ENCODE measurements around the gene CENPB. TPM values are rescaled to one million over a fixed set of nuclear protein-coding genes. Genes with fewer than 3 reads are reported as not detected.

Gene CENPB
- polyA plus RNA-seq, 1 donor from 2014 or later = 37.9 TPM

DNA sequence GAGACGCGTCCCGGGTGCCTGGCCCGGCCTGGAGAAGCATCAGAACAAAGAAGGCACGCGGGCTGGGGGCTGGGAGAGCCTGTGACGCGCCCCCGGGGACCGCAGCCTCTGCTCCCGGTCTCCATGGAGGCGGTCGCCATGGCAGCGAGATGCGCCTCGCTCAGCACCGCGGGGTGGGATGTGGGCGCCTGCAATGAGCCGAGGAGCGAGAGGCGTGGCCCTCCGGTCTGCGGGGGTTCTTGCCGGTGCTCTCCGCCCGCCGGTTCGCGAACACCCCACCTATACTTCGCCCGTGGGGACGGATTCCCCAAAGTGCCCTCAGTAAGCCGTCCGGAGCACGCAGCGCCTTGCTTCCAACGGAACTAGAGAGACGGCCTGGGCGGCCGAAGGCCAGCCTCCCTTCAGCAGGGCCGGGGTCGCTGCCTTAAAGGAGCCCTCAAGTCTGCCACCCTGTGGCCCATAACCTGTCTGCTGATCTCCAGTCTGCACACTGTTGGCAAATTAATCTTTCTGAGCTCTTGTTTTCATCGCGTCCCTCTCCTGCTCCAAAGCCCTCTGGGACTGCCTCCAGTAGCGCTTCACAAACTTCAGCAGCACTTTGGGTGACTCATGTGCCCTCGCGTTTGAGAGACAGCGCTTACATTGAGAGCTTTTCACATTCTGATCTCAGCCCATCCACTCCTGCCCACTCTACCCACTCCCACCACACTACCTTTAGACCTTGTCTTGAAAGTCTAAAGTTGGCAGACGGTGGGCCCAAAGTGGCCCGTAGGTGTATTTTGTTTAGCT lies 18.0 kb downstream of the CENPB start:
- Histone ChIP-seq H3K9me3 (ENCODE audit: low read length) (no peaks in the 10 kb centered on the region), H3K36me3 (ENCODE audit: insufficient read depth, low read length) (no peaks in the 10 kb centered on the region), H3K27me3 (ENCODE audit: insufficient read depth, low read depth, low read length) (no peaks in the 10 kb centered on the region), H3K4me3 (ENCODE audit: low read length) (peak overlapping the region; percentile 100), H3K9me2 (ENCODE audit: insufficient read depth, low read length) (no peaks in the 10 kb centered on the region), H3K4me2 (ENCODE audit: low read length) (peak overlapping the region; percentile 72), H3F3A (ENCODE audit: insufficient read depth, low read length, poor library complexity, severe bottlenecking) (no peaks in the 10 kb centered on the region), H3K79me2 (replicated peaks; ENCODE audit: insufficient read depth, low read length) (peaks cover 20% of the 10 kb centered on the region), H3K27ac (ENCODE audit: low read length) (peak overlapping the region; percentile 100), H4K20me1 (ENCODE audit: insufficient read depth) (no peaks in the 10 kb centered on the region), H2AFZ (ENCODE audit: low read depth, low read length) (peak overlapping the region; percentile 54), H3K9ac (ENCODE audit: low read length) (peak overlapping the region; percentile 100)
- TF ChIP-seq REST (IDR thresholded peaks at IDR 0.05; ENCODE audit: borderline replicate concordance) = no peak
- TF ChIP-seq MXI1 (conservative IDR thresholded peaks at IDR 0.05; ENCODE audit: poor library complexity, severe bottlenecking) = peak; percentile 95
- TF ChIP-seq SMC3 (conservative IDR thresholded peaks at IDR 0.05; ENCODE audit: poor library complexity) = peak; percentile 92
- peak; percentile 82 for TF ChIP-seq EP300 (conservative IDR thresholded peaks at IDR 0.05; ENCODE audit: poor library complexity, severe bottlenecking)
- peak; percentile 74 for TF ChIP-seq RAD21 (conservative IDR thresholded peaks at IDR 0.05)
- TF ChIP-seq POLR2AphosphoS5 (IDR thresholded peaks at IDR 0.05) = no peak
- TF ChIP-seq EZH2 (IDR thresholded peaks at IDR 0.05; ENCODE audit: borderline replicate concordance, insufficient read depth, low read length, poor library complexity, severe bottlenecking) = no peak
- TF ChIP-seq TAF1 (IDR thresholded peaks at IDR 0.05; ENCODE audit: low read depth) = no peak
- TF ChIP-seq, protein P1, sequence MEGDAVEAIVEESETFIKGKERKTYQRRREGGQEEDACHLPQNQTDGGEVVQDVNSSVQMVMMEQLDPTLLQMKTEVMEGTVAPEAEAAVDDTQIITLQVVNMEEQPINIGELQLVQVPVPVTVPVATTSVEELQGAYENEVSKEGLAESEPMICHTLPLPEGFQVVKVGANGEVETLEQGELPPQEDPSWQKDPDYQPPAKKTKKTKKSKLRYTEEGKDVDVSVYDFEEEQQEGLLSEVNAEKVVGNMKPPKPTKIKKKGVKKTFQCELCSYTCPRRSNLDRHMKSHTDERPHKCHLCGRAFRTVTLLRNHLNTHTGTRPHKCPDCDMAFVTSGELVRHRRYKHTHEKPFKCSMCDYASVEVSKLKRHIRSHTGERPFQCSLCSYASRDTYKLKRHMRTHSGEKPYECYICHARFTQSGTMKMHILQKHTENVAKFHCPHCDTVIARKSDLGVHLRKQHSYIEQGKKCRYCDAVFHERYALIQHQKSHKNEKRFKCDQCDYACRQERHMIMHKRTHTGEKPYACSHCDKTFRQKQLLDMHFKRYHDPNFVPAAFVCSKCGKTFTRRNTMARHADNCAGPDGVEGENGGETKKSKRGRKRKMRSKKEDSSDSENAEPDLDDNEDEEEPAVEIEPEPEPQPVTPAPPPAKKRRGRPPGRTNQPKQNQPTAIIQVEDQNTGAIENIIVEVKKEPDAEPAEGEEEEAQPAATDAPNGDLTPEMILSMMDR (IDR thresholded peaks at IDR 0.05; ENCODE audit: poor library complexity, severe bottlenecking) = peak; percentile 93

DNA sequence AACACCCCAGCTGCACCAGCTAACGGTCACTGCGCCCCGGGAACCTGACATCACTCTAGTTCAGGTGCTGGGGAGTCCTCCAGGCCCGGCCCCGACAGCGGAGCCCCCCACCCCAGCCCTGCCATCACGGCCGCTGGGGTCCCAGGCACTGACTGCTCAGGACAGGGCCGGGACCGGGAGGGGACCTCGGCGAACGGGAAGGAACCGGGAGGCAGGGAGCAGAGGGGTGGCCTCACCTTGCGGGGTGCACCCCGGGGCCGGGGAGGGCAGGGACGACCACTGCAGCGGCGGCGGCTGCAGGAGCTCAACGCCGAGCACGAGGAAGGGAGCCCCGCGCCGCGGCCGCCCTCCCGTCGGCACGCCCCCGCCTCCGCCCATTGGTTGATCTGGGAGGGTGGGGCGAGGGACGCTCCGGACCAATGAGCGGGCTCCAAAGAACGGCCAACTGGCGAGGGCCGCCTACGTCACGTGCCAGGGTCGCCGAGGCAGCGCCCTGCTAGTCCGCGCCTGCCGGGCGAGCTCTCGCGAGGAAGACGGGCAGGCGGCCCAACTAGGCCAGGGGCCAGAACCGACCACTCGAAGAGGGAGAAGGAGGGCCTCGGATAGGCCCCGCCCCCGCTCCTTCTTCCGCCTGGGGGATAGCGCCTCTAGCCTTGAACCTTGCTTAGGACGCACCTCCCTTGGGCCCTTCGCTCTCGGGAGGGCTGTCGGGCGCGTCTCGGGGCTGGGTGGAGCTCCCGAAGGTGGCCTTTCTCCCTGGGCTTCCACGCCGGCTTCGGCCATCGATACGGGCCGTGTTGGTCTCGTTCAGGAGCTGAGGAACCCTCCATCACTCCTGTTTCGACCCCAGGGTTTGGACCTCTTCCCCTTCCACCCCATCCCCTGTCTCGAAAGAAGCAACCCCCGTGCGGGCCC lies 18.9 kb downstream of the CENPB start, which contains the start of gene ADISSP:
Gene ADISSP, minus strand, starts transcription at position 327 of the 915 bp plus-strand sequence. CDS start 7,653 bp downstream, outside the sequence.
- H3K9me2 ChIP-seq (ENCODE audit: insufficient read depth, low read length) = no peaks in the 10 kb centered on the region
- peak within 1 kb of the TSS; percentile 100 for H3K27ac ChIP-seq (ENCODE audit: low read length)
- H3K4me3 ChIP-seq (ENCODE audit: low read length) = peak within 1 kb of the TSS; percentile 100
- H3K27me3 ChIP-seq (ENCODE audit: insufficient read depth, low read depth, low read length) = no peaks in the 10 kb centered on the region
- H4K20me1 ChIP-seq (ENCODE audit: insufficient read depth) = no peaks in the 10 kb centered on the region
- H3K9me3 ChIP-seq (ENCODE audit: low read length) = no peaks in the 10 kb centered on the region
- peaks cover 20% of the 10 kb centered on the region for H3K79me2 ChIP-seq (replicated peaks; ENCODE audit: insufficient read depth, low read length)
- no peaks in the 10 kb centered on the region for H3K36me3 ChIP-seq (ENCODE audit: insufficient read depth, low read length)
- H2AFZ ChIP-seq (ENCODE audit: low read depth, low read length) = peak within 1 kb of the TSS; percentile 65
- no peaks in the 10 kb centered on the region for H3F3A ChIP-seq (ENCODE audit: insufficient read depth, low read length, poor library complexity, severe bottlenecking)
- TF ChIP-seq, protein P1 (IDR thresholded peaks at IDR 0.05; ENCODE audit: poor library complexity, severe bottlenecking) = no peak
- TF ChIP-seq TAF1 (IDR thresholded peaks at IDR 0.05; ENCODE audit: low read depth) (peak; percentile 81), EZH2 (IDR thresholded peaks at IDR 0.05; ENCODE audit: borderline replicate concordance, insufficient read depth, low read length, poor library complexity, severe bottlenecking) (no peak), REST (IDR thresholded peaks at IDR 0.05; ENCODE audit: borderline replicate concordance) (peak; percentile 72), MXI1 (conservative IDR thresholded peaks at IDR 0.05; ENCODE audit: poor library complexity, severe bottlenecking) (peak; percentile 97), POLR2AphosphoS5 (IDR thresholded peaks at IDR 0.05) (peak; percentile 85)
- peak within 1 kb of the TSS; percentile 100 for H3K9ac ChIP-seq (ENCODE audit: low read length)
- peak within 1 kb of the TSS; percentile 86 for H3K4me2 ChIP-seq (ENCODE audit: low read length)

All from neural cell (in vitro differentiated cells).